Thymus (tissue), 11 donors: Measurements from ENCODE around the gene C22orf31. TPM values are rescaled to one million over a fixed set of nuclear protein-coding genes. Genes with fewer than 3 reads are reported as not detected.

ENCODE experiments used
- DNase-seq, 9 donors: peaks; one replicate each; pipeline ENCODE4 v3.0.0-alpha.2; 2013; ENCODE audit warnings: low spot score in 9 of 9, low read depth in 6 of 9, missing footprints in 1 of 9
- H3K27ac ChIP-seq, 2 donors: one replicate each; pipeline ENCODE4 v1.5.1; 2013; ENCODE audit warnings: control low read depth in 1 of 2, low read depth in 1 of 2, low read length in 1 of 2, mild to moderate bottlenecking in 1 of 2, moderate library complexity in 1 of 2
- H3K27me3 ChIP-seq, 2 donors: one replicate each; pipeline ENCODE4 v1.5.1; 2013; ENCODE audit warnings: low read length in 1 of 2; ENCODE audit not compliant: control insufficient read depth in 2 of 2, insufficient read depth in 1 of 2
- H3K36me3 ChIP-seq, 2 donors: one replicate each; pipeline ENCODE4 v1.5.1; 2013; ENCODE audit warnings: low read length in 1 of 2, mild to moderate bottlenecking in 1 of 2, moderate library complexity in 1 of 2; ENCODE audit not compliant: control insufficient read depth in 2 of 2, insufficient read depth in 2 of 2
- H3K4me1 ChIP-seq, 2 donors: one replicate each; pipeline ENCODE4 v1.5.1; 2013; ENCODE audit warnings: low read length in 2 of 2; ENCODE audit not compliant: control insufficient read depth in 2 of 2, insufficient read depth in 2 of 2
- H3K4me3 ChIP-seq, 2 donors: one replicate each; pipeline ENCODE4 v1.5.1; 2013; ENCODE audit warnings: low read length in 2 of 2, control low read depth in 1 of 2, mild to moderate bottlenecking in 1 of 2
- H3K9me3 ChIP-seq, 2 donors: one replicate each; pipeline ENCODE4 v1.5.1; 2013; ENCODE audit warnings: low read length in 1 of 2, mild to moderate bottlenecking in 1 of 2; ENCODE audit not compliant: control insufficient read depth in 2 of 2, insufficient read depth in 1 of 2
- WGBS: extraction: QIAGEN DNeasy Blood & Tissue Kit; methylation state at CpG from one replicate; pipeline ENCODE4 v1.1.7; 2013; 5-methylcytosine and 5-hydroxymethylcytosine counted together
- polyA plus RNA-seq: library from polyadenylated mRNA; stranded (reverse); fragments of 200-250 nt; gene quantifications from one replicate; pipeline ENCODE4 v1.2.3, GENCODE V29; 2013
- total RNA-seq: library from RNA; stranded (reverse); fragments of 120-200 nt; gene quantifications from one replicate; pipeline ENCODE4 v1.2.4, GENCODE V29; 2013
- donor health status: healthy.

Gene C22orf31
- total and polyA plus RNA-seq, 2 donors = 0.80 to 1.7 TPM

DNA sequence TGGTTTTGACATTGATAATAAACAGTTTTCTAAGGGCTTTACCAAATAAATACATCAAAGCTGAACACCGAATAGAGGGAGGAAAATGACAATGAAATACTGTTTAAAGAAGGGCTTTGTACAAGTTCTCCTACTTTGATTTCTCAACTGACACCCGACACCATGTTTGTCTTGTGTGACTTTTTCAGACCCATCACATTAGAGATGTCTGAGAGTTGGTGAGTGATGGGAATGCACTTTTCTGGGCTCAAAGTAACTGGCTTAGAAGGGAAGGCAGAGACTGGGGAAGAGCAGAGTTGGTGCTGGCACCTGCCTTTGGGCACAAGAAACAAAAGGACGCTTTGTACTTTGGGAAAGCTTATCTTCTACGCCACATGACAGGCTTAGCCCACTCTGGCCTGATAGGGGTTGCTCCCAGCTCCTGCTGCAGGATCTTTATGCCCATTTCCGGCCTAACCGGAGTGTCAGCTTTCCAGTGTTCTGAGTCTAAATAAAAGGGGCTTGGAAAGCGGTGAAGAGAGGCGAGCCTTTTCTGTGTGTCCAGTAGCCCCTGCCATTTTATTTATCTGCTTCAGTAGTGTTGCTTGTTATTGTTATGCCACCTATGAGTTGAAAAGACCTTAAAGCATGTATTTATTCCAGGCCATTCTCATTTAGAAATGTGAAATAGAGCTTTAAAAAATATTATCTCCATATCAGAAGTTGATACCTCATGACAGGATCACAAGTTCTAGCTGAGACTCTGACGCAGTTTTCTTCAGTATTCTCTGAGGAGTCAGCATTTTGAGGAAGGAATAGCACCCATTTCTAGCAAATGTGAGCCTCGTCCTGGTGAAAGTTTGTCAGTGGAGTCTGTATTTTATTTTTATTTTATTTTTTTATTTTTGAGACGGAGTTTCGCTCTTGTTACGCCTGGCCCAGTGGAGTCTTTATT lies 35.4 kb upstream of the C22orf31 start:
- Histone ChIP-seq H3K9me3 (no peaks in the 10 kb centered on the region), H3K4me3 (no peak overlapping the region), H3K27me3 (no peaks in the 10 kb centered on the region), H3K27ac (peak overlapping the region in 1 of 2 donors; percentile 11), H3K36me3 (peaks cover 20 to 26% of the 10 kb centered on the region in 2 donors), H3K4me1 (peaks cover 0 to 5% of the 10 kb centered on the region in 2 donors)
- no peak for DNase-seq
- WGBS = 94% methylated on average over 13 of the region's 13 CpGs

DNA sequence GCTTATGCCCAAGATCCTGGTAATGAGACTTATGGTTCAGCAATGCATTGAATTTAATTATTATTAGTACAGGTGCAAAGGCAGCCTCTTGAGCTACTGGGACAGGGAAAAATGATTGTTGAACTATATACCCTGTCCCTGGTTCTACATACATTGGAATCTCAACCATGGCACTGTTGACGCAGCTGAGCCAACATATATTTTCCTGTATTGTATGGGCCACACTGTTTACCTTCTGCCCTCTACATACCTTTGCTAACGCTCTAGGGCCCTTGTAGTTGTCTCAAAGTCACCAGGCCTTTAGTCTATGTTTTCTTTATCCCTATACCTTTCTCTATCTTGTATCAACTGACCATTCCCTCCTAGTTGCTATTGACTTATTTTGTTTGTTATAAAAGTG lies 33.8 kb upstream of the C22orf31 start:
- Histone ChIP-seq H3K9me3 (no peaks in the 10 kb centered on the region), H3K36me3 (peaks cover 15 to 22% of the 10 kb centered on the region in 2 donors), H3K27ac (no peak overlapping the region), H3K4me3 (no peak overlapping the region), H3K4me1 (peaks cover 0 to 8% of the 10 kb centered on the region in 2 donors), H3K27me3 (no peaks in the 10 kb centered on the region)
- 98% methylated on average over 2 of the region's 2 CpGs for WGBS
- no peak for DNase-seq

- Histone ChIP-seq H3K4me1 (peaks cover 0 to 8% of the 10 kb centered on the region in 2 donors), H3K27me3 (no peaks in the 10 kb centered on the region), H3K4me3 (no peak overlapping the region), H3K9me3 (no peaks in the 10 kb centered on the region), H3K27ac (peak overlapping the region in 1 of 2 donors; percentile 53), H3K36me3 (peaks cover 12 to 17% of the 10 kb centered on the region in 2 donors)
- 95% methylated on average over 4 of the region's 4 CpGs for WGBS
- no peak for DNase-seq
Measured at GRCh38 chr22:29093501-29094300, 32.1 kb upstream of the C22orf31 start.

- H3K27me3 ChIP-seq = no peaks in the 10 kb centered on the region
- H3K9me3 ChIP-seq = no peaks in the 10 kb centered on the region
- peak overlapping the region in 1 of 2 donors; percentile 5 for H3K27ac ChIP-seq
- DNase-seq = no peak
- 94% methylated on average over 1 of the region's 1 CpG for WGBS
- no peak overlapping the region for H3K4me3 ChIP-seq
- peaks cover 0 to 8% of the 10 kb centered on the region in 2 donors for H3K4me1 ChIP-seq
- H3K36me3 ChIP-seq = peaks cover 12 to 17% of the 10 kb centered on the region in 2 donors
Measured at GRCh38 chr22:29093030-29093429, 31.4 kb upstream of the C22orf31 start.

DNA sequence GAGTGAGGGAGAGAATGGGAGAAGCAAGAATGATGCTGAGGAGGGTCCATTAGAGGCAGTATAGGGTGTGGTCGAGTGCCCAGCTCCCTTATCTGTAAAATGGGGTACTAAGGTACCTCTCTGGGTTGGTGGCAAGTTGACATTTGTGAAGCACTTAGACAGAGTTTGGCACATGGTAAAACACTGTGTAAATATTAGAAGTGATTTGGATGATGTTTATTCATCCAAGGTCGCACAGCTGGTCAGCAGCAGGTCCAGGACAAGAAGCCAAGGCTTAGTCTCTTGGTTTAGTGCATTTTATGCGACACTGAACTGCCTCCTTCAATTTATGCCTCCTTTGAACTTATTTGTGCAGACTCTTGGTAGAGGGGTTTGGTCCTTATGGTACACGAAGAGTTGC lies 30.6 kb upstream of the C22orf31 start:
- H3K9me3 ChIP-seq = no peaks in the 10 kb centered on the region
- H3K27ac ChIP-seq = no peak overlapping the region
- no peaks in the 10 kb centered on the region for H3K27me3 ChIP-seq
- peaks cover 0 to 8% of the 10 kb centered on the region in 2 donors for H3K4me1 ChIP-seq
- no peak overlapping the region for H3K4me3 ChIP-seq
- peaks cover 12 to 17% of the 10 kb centered on the region in 2 donors for H3K36me3 ChIP-seq
- DNase-seq = no peak
- 97% methylated on average over 4 of the region's 4 CpGs for WGBS

- Histone ChIP-seq H3K36me3 (peaks cover 6% of the 10 kb centered on the region in 2 donors), H3K27me3 (no peaks in the 10 kb centered on the region), H3K4me1 (peaks cover 0 to 8% of the 10 kb centered on the region in 2 donors), H3K4me3 (no peak overlapping the region), H3K9me3 (no peaks in the 10 kb centered on the region), H3K27ac (no peak overlapping the region)
- WGBS = 96% methylated on average over 3 of the region's 3 CpGs
- no peak for DNase-seq
Measured at GRCh38 chr22:29090039-29090438, 28.4 kb upstream of the C22orf31 start.

- no peak overlapping the region for H3K4me3 ChIP-seq
- no peaks in the 10 kb centered on the region for H3K9me3 ChIP-seq
- DNase-seq = no peak
- H3K36me3 ChIP-seq = peaks cover 2 to 4% of the 10 kb centered on the region in 2 donors
- no peaks in the 10 kb centered on the region for H3K27me3 ChIP-seq
- H3K4me1 ChIP-seq = peaks cover 0 to 8% of the 10 kb centered on the region in 2 donors
- 59% methylated on average over 3 of the region's 3 CpGs for WGBS
- no peak overlapping the region for H3K27ac ChIP-seq
Measured at GRCh38 chr22:29089507-29089906, 27.9 kb upstream of the C22orf31 start.

DNA sequence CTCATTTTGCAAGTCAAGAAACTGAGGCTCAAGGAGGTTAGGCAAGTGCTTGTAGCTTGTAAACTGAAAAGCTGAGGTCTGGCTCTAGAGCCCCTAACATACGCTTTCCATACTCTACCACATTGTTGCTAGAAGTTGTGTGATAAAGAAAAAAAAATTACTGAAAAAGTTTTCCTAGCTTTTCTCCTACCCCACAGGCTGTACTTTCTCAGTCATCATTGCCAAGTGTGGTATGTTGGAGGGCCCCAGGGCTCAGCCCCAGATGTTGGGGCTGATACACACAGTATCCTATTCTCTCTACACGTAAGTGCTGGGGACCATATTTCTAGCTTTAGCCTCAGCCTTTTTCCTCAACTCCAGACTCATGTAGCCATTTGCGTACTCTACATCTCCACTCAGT lies 27.2 kb upstream of the C22orf31 start:
- Histone ChIP-seq H3K27ac (no peak overlapping the region), H3K9me3 (no peaks in the 10 kb centered on the region), H3K36me3 (no peaks in the 10 kb centered on the region), H3K4me3 (no peak overlapping the region), H3K27me3 (no peaks in the 10 kb centered on the region), H3K4me1 (peaks cover 0 to 10% of the 10 kb centered on the region in 2 donors)
- WGBS = 100% methylated on average over 3 of the region's 3 CpGs
- no peak for DNase-seq

GRCh38 chr22:29087012-29087411 lies 25.4 kb upstream of the C22orf31 start:
- Histone ChIP-seq H3K4me1 (peaks cover 0 to 11% of the 10 kb centered on the region in 2 donors), H3K9me3 (no peaks in the 10 kb centered on the region), H3K27ac (no peak overlapping the region), H3K27me3 (no peaks in the 10 kb centered on the region), H3K36me3 (peaks cover 0 to 6% of the 10 kb centered on the region in 2 donors), H3K4me3 (no peak overlapping the region)
- DNase-seq = no peak
- 100% methylated on average over 2 of the region's 2 CpGs for WGBS
